Raji (cell line): ENCODE measurements around the gene KDM7A.

Experiments used
- POLR2A ChIP-seq: IDR thresholded peaks from 2 replicates; pipeline ENCODE4 v1.6.1; 2011; ENCODE audit warnings: low read depth, low read length, control low read depth; ENCODE audit not compliant: insufficient read depth

Gene KDM7A

DNA sequence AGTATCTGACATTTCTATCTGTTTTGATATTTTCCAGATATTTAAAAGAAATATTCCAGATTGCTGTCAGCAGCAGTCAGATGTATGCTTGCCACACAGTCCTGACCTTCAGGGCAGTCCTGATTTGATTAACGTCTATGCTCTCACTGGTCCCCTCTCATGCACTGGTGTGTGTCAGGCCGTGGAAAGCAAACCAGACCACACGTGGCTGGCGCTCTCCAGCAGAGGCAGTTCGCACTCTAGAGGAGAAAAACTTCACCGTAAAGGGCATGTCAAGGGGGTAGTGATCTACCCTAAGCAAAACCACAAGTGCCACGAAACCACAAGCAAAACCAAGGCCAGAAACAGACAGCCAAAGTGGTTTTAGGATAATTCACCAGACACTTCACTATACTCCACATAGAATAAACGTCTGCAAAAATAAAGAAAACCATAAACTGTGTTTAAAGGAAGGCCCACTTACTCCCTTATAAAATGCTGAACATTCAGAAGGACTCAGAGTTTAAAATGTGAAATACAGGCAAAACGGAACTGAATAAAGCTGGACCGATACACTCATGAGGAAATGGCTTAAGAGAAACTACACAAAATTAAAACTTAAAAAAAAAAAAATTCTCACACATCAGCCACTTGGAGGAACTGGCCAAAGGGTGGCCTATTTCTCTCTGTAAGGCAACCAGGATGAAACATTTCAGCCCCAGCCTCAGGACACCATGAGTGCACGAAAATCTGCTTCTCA is 140.4 kb downstream of the KDM7A start:
- no peak for TF ChIP-seq POLR2A

DNA sequence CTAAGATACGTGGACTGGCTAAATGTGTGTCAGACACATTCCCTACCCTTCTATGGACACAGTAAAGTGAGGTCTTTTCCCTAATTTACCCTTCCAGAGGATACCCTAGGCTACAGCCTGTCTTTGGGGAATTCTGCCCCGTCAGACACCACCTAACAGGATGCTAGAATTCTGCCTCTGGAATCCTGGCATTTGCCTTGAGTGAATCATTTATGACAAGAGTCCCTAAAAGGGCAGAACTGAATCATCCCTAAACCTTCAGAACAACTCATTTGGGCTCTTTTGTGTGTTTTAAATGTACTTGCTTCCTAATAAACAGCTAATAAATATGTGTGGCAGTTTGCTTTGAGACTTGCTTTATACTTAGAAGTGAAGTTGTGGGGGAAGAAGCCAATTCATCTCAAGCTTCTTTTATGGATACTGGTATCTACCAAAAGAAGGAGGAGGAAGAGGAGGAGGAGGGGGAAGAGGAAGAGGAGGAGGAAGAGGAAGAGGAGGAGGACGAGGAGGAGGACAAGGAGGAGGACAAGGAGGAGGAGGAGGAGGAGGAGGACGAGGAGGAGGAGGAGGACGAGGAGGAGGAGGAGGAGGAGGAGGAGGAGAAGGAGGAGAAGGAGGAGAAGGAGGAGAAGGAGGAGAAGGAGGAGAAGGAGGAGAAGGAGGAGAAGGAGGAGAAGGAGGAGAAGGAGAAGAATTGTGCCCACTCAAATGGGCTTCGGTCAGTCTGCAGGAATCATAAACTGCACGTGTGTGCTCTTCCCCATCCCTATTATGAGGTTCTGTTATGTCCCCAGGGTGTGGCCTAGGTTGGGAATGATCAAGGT is 141.2 kb downstream of the KDM7A start:
- no peak for TF ChIP-seq POLR2A
